Heart left ventricle (tissue), 16 donors: ENCODE measurements around the gene GAD2. TPM values are rescaled to one million over a fixed set of nuclear protein-coding genes. Genes with fewer than 3 reads are reported as not detected.
A peak's percentile ranks its signal among the peaks of the same experiment; 100 is the strongest.

ENCODE experiments used
- ATAC-seq, 4 donors: fragments of 200-7000 bp; cut with Tn5 transposase; one replicate each; pipeline ENCODE4 v1.9.1; 2020 to 2022; ENCODE audit warnings: moderate library complexity in 4 of 4, mild to moderate bottlenecking in 3 of 4, moderate number of reproducible peaks in 1 of 4
- DNase-seq, 5 donors: peaks; one replicate each; pipeline ENCODE4 v3.0.0-alpha.2; 2020
- H3K27ac ChIP-seq, 12 donors: fragments of 200-600 bp; sonication (generic) in 4 of 12; one replicate each; pipeline versions ENCODE4 v1.5.0 to v1.8.0; 2016 to 2022; ENCODE audit warnings: mild to moderate bottlenecking in 2 of 12
- H3K27me3 ChIP-seq, 9 donors: fragments of 200-600 bp; sonication (generic) in 2 of 9; one replicate each; pipeline versions ENCODE4 v1.5.1 to v1.8.0; 2016 to 2022; ENCODE audit warnings: mild to moderate bottlenecking in 3 of 9
- H3K36me3 ChIP-seq, 9 donors: fragments of 200-600 bp; sonication (generic) in 2 of 9; one replicate each; pipeline versions ENCODE4 v1.5.0 to v1.8.0; 2018 to 2022; ENCODE audit warnings: mild to moderate bottlenecking in 2 of 9
- H3K4me1 ChIP-seq, 12 donors: fragments of 200-600 bp; sonication (generic) in 4 of 12; one replicate each; pipeline versions ENCODE4 v1.5.0 to v1.8.0; 2016 to 2022; ENCODE audit warnings: mild to moderate bottlenecking in 3 of 12
- H3K4me3 ChIP-seq, 12 donors: fragments of 200-600 bp; sonication (generic) in 4 of 12; one replicate each; pipeline versions ENCODE4 v1.5.0 to v1.8.0; 2017 to 2022; ENCODE audit warnings: mild to moderate bottlenecking in 9 of 12, moderate library complexity in 4 of 12
- H3K9me3 ChIP-seq, 12 donors: fragments of 200-600 bp; sonication (generic) in 4 of 12; one replicate each; pipeline versions ENCODE4 v1.5.0 to v1.8.0; 2016 to 2022; ENCODE audit warnings: mild to moderate bottlenecking in 1 of 12
- POLR2A ChIP-seq, 2 donors: fragments of 450-650 bp; IDR thresholded peaks; one replicate each; pipeline ENCODE4 v1.6.1; 2017; ENCODE audit warnings: antibody characterized with exemption in 2 of 2, mild to moderate bottlenecking in 2 of 2, moderate library complexity in 2 of 2
- WGBS, 4 donors: extraction: QIAGEN DNeasy Blood & Tissue Kit in 2 of 4; methylation state at CpG; one replicate each; pipeline versions ENCODE4 v1.1.5 to v1.1.7; 2013 to 2018; 5-methylcytosine and 5-hydroxymethylcytosine counted together
- intact Hi-C, 10 donors: fragments of 100-400 bp; cut with DNase I; formaldehyde crosslinking; loops; one replicate each; pipeline versions ENCODE4 v1.11.1 to v1.14.2; 2022
- polyA plus RNA-seq, 2 donors: library from polyadenylated mRNA; stranded (reverse); fragments of 200-250 nt; gene quantifications; one replicate each; pipeline ENCODE4 v1.2.3, GENCODE V29; 2013
- total RNA-seq, 9 donors: library from RNA; depleted of rRNA in 2 of 9; stranded (reverse); fragments of >200 nt in 2 of 9; fragmentation: NEBNext Ultra II Directional in 3 of 9; extraction: Animal tissue kit (Norgen Biotek cat#: 25700) in 3 of 9; gene quantifications; one replicate each; pipeline versions ENCODE4 v1.1.0 to v1.2.4, GENCODE V29; 2016 to 2023
- TF ChIP-seq, protein P1 (sequence below), 12 donors: fragments of 200-600 bp; sonication (generic) in 4 of 12; IDR thresholded peaks; one replicate each; pipeline versions ENCODE4 v1.5.0 to v1.8.0; 2018 to 2022; ENCODE audit warnings: antibody characterized with exemption in 12 of 12, mild to moderate bottlenecking in 5 of 12
- donor health status: ischemic (EF 13 %, LVEDD 7.1; RV severe dilation, severe dysfunction).
- donor health status: healthy with polysubstance abuse.
- donor health status: DM: no; HTN: yes; CAD: no.
- donor health status: DM: no; HTN: no; CAD: no.
- donor health status: ischemic (EF 25% LVEDD 6.9; RV normal size, moderate dysfunction).
- donor health status: ischemic (EF 25% LVEDD 5.7; RV mildly dilated, moderate dysfunction).
- donor health status: healthy.
- donor health status: DM: yes; HTN: yes; CAD: no.
- donor health status: ischemic (EF 35%, LVEDD 5.7; RV mildly dilated, moderate dysfunction).
- donor health status: nonischemic (EF 11% LVEDD 7.7; RV severe dilation, severe dysfunction).
- donor health status: DM: yes; HTN: yes; CAD: no.
- donor health status: PGD.
- donor health status: ischemic (EF 29% LVEDD 5.4; RV normal size, mild dysfunction).
- donor health status: nonischemic (EF 23%, LVEDD 6.1; RV moderate dilation, normal function).

GAD2 gene
- total and polyA plus RNA-seq, 11 donors = not detected

DNA sequence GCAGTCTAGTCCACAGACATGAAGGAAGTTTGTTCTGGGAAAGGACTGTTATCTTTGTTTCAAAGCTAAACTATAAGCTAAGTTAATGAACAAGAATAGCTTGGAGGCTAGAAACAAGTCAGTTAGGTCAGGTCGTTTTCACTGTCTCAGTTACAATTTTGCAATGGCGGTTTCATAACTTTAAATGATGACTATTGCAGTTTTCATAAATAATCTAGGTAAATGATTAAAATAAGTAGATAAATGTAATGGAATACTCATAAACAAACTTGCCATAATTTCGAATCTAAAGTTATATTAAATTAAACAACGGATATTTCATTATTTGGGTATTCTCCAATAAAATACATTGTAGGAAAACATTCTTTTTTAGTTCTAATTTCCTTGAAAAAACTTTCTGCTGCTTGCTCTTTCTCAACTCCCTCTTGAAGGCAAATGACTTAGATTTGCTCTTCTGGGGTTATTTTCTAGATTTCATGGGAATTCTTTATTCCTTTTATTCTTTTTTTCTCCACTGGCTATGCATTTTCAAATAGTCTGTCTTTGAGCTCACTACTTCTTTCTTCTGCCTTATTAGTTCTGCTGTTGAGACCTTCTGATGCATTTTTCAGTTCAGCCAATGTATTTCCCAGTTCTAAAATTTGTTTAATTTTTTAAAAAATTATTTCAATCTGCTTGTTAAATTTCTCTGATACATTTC, 117.8 kb downstream of the GAD2 start:
- intact Hi-C loops = loop anchor here in 4 of 10 donors (2.0 to 10.0 kb wide), 3 partner anchors 222 to 550 kb away; no protein-coding TSS in a partner anchor

DNA sequence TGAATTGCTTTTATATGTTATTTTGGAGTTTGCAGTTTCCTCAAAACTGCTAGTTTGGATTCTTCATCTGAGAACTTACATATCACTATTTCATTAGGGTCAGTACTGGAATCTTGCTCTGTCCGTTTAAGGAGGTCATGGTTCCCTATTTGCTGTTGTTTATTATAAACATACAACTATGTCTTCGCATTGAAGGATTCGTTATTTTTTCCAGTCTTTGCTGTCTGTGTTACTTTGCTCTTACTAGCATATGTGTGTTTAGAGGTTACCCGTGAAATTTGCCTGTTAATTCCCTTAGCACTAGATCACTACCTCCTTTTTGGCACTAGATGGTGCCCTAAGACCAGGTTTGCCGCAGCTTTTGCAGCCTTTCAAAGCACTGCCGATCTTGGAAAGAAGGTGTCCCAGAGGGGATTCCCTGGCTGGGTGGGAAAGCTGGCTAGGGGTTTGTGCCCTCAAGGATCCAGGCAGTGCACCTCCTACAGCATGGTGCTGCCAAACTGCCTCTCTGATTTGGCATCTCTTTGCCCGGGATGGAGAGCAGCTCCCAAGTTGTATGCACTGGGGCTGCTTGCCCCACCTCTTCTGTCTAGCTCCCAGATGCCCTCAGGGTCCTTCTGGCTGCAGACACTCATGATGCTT, 118.5 kb downstream of the GAD2 start:
- peak; percentile 48 to 79 (median 56) for ATAC-seq
- Histone ChIP-seq H3K9me3 (peaks cover 0 to 21% (median 9%) of the 10 kb centered on the region in 12 donors), H3K27ac (no peak overlapping the region), H3K27me3 (no peaks in the 10 kb centered on the region), H3K36me3 (no peaks in the 10 kb centered on the region), H3K4me3 (peak overlapping the region in 3 of 12 donors; percentile 26 to 49 (median 32)), H3K4me1 (no peaks in the 10 kb centered on the region)
- WGBS, 4 donors = 11 to 16% (median 11%) methylated on average over 7 of the region's 7 CpGs
- intact Hi-C loops = loop anchor here in 8 of 10 donors (1.0 to 10.0 kb wide), 5 partner anchors 222 to 550 kb away; no protein-coding TSS in a partner anchor
- DNase-seq = peak in 4 of 5 donors; percentile 19 to 33 (median 26)
- TF ChIP-seq, protein P1, sequence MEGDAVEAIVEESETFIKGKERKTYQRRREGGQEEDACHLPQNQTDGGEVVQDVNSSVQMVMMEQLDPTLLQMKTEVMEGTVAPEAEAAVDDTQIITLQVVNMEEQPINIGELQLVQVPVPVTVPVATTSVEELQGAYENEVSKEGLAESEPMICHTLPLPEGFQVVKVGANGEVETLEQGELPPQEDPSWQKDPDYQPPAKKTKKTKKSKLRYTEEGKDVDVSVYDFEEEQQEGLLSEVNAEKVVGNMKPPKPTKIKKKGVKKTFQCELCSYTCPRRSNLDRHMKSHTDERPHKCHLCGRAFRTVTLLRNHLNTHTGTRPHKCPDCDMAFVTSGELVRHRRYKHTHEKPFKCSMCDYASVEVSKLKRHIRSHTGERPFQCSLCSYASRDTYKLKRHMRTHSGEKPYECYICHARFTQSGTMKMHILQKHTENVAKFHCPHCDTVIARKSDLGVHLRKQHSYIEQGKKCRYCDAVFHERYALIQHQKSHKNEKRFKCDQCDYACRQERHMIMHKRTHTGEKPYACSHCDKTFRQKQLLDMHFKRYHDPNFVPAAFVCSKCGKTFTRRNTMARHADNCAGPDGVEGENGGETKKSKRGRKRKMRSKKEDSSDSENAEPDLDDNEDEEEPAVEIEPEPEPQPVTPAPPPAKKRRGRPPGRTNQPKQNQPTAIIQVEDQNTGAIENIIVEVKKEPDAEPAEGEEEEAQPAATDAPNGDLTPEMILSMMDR (IDR thresholded peaks at IDR 0.05) = peak; percentile 32 to 71 (median 58)
- TF ChIP-seq POLR2A (IDR thresholded peaks at IDR 0.05) = no peak

More for the DNA sequence above, 117.8 kb downstream of the GAD2 start:
- DNase-seq (no peak), ATAC-seq (no peak)
- Histone ChIP-seq H3K27ac (no peak overlapping the region), H3K36me3 (no peaks in the 10 kb centered on the region), H3K9me3 (peaks cover 0 to 21% (median 9%) of the 10 kb centered on the region in 12 donors), H3K4me1 (no peaks in the 10 kb centered on the region), H3K4me3 (no peak overlapping the region), H3K27me3 (no peaks in the 10 kb centered on the region)
- TF ChIP-seq, protein P1 (IDR thresholded peaks at IDR 0.05) = no peak
- TF ChIP-seq POLR2A (IDR thresholded peaks at IDR 0.05) = no peak
- WGBS, 4 donors = 66 to 72% (median 70%) methylated on average over 4 of the region's 4 CpGs

DNA sequence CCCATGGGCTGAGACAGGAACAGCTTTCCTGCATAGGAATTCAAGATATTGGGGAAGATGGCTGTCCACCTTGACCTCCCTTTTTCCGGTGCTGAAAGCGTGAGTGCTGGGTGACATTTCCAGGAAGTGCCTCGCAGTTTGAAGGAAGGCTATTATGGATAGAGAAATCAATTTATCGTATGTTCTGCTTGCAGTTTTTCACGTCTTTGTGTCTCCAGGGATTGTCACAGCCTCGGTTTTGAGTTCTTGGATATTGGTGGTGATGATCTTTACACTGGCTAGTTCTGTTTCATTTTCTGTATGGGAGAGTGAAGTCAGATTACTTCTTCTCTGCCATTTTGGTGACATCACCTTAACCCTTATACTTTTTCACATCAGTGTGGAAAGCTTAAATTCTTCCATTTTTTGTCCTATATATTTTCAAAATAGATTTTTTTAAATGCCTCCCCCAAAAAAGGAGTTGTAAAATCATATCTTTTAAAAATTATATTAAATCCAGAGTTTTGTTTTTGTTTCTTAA, 119.1 kb downstream of the GAD2 start:
- Histone ChIP-seq H3K36me3 (no peaks in the 10 kb centered on the region), H3K4me1 (no peaks in the 10 kb centered on the region), H3K9me3 (peaks cover 0 to 21% (median 9%) of the 10 kb centered on the region in 12 donors), H3K27ac (no peak overlapping the region), H3K27me3 (no peaks in the 10 kb centered on the region), H3K4me3 (peak overlapping the region in 3 of 12 donors; percentile 26 to 49 (median 32))
- ATAC-seq (no peak), DNase-seq (no peak)
- intact Hi-C loops = loop anchor here in 8 of 10 donors (1.0 to 10.0 kb wide), 5 partner anchors 221 to 549 kb away; no protein-coding TSS in a partner anchor
- no peak for TF ChIP-seq POLR2A (IDR thresholded peaks at IDR 0.05)
- TF ChIP-seq, protein P1 (IDR thresholded peaks at IDR 0.05) = no peak
- WGBS, 4 donors = 61 to 71% (median 68%) methylated on average over 6 of the region's 6 CpGs

DNA sequence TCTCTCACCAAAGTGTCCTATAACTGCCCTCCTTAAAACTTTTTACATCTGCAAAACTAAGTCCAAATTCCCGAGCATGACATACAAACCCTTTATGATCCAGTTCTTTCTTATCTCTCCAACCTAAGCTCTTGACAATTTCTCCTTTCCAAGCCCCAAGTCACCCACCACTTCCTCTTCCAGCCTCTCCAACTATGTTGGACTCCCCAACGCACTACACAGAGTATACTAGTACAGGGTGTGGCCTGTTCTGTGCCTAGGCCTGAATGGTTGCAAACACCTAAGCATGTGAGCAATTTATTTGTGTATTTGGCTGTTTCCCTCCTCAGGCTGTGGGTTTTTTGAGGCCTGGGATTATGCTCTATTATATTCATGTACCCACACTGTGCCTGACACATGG, 120.4 kb downstream of the GAD2 start:
- Histone ChIP-seq H3K36me3 (no peaks in the 10 kb centered on the region), H3K27ac (no peak overlapping the region), H3K9me3 (peaks cover 0 to 21% (median 9%) of the 10 kb centered on the region in 12 donors), H3K4me1 (no peaks in the 10 kb centered on the region), H3K27me3 (no peaks in the 10 kb centered on the region), H3K4me3 (no peak overlapping the region)
- DNase-seq (no peak), ATAC-seq (no peak)
- intact Hi-C loops = loop anchor here in 5 of 10 donors (2.0 to 10.0 kb wide), 4 partner anchors 220 to 548 kb away; no protein-coding TSS in a partner anchor
- TF ChIP-seq, protein P1 (IDR thresholded peaks at IDR 0.05) = no peak
- no peak for TF ChIP-seq POLR2A (IDR thresholded peaks at IDR 0.05)
- WGBS, 4 donors = 55 to 64% (median 61%) methylated on average over 2 of the region's 2 CpGs
